Right kidney (tissue), 9 donors: ENCODE data around the gene IL9.

Experiments used
- DNase-seq: peaks from one replicate; pipeline ENCODE4 v3.0.0-alpha.2; 2016
- long read RNA-seq, 8 donors: transcript quantifications; one replicate each; lab custom pipeline, GENCODE V29; 2026

Gene IL9
- long read RNA-seq, donor 1 = 0 reads
- long read RNA-seq, donor 2 = 0 reads
- long read RNA-seq, donor 3 = 0 reads
- long read RNA-seq, donor 4 = 0 reads
- long read RNA-seq, donor 5 = 0 reads
- long read RNA-seq, donor 6 = 0 reads
- long read RNA-seq, donor 7 = 0 reads
- long read RNA-seq, donor 8 = 0 reads

- no peak for DNase-seq
Observed at GRCh38 chr5:135895474-135896006, at the start of gene IL9. Gene IL9, minus strand, starts transcription at chr5:135895841. Its CDS starts 25 bp downstream, at chr5:135895816.

GRCh38 chr5:135944967-135945560 is 49.4 kb upstream of the IL9 start:
- DNase-seq = peak; percentile 16

- DNase-seq = no peak
Observed at GRCh38 chr5:135944564-135944963, 48.9 kb upstream of the IL9 start.

GRCh38 chr5:135942202-135942771 is 46.6 kb upstream of the IL9 start:
- no peak for DNase-seq

- no peak for DNase-seq
Observed at GRCh38 chr5:135941711-135942110, 46.1 kb upstream of the IL9 start.

GRCh38 chr5:135937245-135937911 is 41.7 kb upstream of the IL9 start:
- DNase-seq = no peak

- no peak for DNase-seq
Observed at GRCh38 chr5:135934939-135935338, 39.3 kb upstream of the IL9 start.

- DNase-seq = peak; percentile 62
Observed at GRCh38 chr5:135930949-135931295, 35.3 kb upstream of the IL9 start.

- peak; percentile 75 for DNase-seq
Observed at GRCh38 chr5:135930029-135930948, 34.6 kb upstream of the IL9 start.

- DNase-seq = no peak
Observed at GRCh38 chr5:135921388-135921787, 25.7 kb upstream of the IL9 start.

- DNase-seq = no peak
Observed at GRCh38 chr5:135920199-135920598, 24.6 kb upstream of the IL9 start.

GRCh38 chr5:135916638-135917263 is 21.1 kb upstream of the IL9 start:
- DNase-seq = no peak

- DNase-seq = no peak
Observed at GRCh38 chr5:135915466-135916001, 19.9 kb upstream of the IL9 start.

GRCh38 chr5:135913713-135914626 is 18.3 kb upstream of the IL9 start:
- no peak for DNase-seq

- DNase-seq = no peak
Observed at GRCh38 chr5:135905144-135905543, 9.5 kb upstream of the IL9 start.

- no peak for DNase-seq
Observed at GRCh38 chr5:135901633-135902032, 6.0 kb upstream of the IL9 start.

- DNase-seq = no peak
Observed at GRCh38 chr5:135900276-135900675, 4.6 kb upstream of the IL9 start.

GRCh38 chr5:135898651-135899050 is 3.0 kb upstream of the IL9 start:
- no peak for DNase-seq

GRCh38 chr5:135894789-135895188 is 852 bp downstream of the IL9 start:
- no peak for DNase-seq

GRCh38 chr5:135894276-135894675 is 1.4 kb downstream of the IL9 start:
- DNase-seq = no peak
